NCI-H146 treated with DMSO at 0.1 percent for 48 hours (cell line): ENCODE results near the gene ATP2B3.

Experiments used
- DNase-seq: peaks from one replicate; lab custom pipeline; 2025; ENCODE audit not compliant: unreplicated experiment; lab: John Stamatoyannopoulos, UW

Gene ATP2B3

GRCh38 chrX:153530411-153531129 lies 13.1 kb downstream of the ATP2B3 start:
- DNase-seq: no peak

GRCh38 chrX:153533091-153533490 lies 15.6 kb downstream of the ATP2B3 start:
- DNase-seq: no peak

DNA sequence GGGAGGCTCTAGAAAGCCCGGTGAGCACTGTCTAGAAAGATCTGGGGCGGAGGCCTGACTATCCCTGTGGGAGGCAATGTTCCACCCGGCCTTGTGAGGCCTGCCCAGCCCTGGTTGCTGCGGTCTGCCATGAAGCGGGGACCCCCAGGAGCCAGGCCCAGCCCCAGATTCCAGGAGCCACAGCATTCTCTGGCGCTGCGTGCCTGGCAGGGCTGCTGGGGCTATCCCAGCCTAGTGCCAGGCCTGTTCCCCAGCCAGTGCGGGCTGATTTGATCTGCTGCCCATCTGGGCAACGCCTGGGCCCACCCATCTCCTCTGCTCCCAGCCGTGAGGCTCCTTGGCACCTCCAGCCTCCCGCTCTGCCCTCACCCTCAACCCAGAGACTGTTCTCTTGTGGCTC lies 19.6 kb downstream of the ATP2B3 start:
- DNase-seq: no peak

DNA sequence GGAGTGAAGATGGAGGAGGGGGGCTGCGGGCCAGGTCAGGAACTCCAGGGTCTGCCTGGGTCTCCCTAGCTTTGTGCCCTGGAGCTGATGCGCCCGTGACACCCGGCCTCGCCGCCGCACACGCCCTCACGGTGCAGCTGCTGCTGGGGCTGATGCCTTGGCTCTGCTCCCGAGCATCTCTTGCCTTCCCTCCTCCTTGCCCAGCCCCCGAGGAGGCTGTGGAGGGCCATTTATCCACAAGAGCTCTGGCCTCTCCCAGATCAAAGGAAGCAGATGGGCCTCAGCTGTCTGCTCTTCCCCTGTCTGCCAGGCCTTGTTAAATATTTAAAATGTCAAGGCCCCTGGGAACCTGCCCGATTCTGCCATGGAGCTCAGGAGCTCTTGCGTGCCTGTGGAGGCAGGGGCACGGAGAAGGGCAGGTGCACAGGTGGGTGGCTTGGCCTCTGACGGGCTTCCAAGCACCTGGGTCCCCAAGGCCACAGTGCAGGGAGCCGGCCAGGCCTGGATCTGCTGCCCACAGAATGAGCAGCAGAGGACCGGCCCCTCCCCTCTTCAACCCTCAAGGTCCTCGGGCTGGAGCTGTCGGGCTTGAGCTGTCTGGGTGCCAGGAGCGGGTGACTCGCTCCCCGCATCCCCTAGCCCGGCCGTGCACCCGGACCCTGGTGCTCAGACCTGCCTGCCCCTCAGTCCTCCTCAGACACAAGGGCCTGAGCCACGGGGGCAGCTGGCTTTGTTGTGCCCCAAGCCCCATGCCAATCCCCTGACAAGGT lies 20.3 kb downstream of the ATP2B3 start:
- no peak for DNase-seq

DNA sequence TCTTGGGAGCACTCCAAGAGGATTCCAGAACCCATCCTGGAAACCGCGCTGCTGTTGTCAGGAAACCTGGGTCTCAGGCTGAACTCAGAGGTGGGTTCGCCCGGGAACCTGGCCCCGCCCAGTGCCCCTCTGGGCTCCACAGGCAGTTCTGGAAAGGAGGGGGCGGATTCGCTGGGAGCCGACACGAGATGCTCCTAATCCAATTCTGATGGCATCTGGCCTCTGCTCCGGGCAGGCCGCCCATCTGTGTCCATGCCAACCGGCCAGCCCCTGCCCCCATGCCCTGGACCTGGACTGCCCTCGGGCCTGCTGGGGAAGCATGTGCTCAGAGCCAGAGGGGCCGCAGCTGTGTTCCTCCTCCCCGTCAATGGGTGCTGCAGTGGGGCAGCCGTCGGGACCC lies 21.0 kb downstream of the ATP2B3 start:
- DNase-seq: no peak

- peak; percentile 0 for DNase-seq
Measured at GRCh38 chrX:153539171-153539978, 21.9 kb downstream of the ATP2B3 start.

DNA sequence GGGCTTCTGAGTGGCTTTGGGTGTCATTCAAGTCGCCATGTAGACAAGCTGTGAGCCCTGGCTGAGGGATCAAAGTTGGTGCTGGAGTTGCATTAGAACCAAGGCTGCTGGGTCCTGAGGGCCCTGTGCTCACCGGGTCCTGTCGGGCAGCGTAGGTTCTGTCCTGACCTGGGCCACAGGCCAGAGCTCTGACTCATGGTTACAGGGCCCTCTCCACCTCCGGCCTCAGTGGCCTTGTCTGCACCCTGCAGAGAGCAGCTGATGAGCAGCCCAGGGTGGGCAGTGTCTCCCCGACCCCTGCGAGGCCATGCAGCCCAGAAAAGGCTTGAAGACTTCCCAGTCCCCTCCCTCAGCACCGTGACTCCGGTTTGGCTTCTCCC lies 22.5 kb downstream of the ATP2B3 start:
- no peak for DNase-seq

DNA sequence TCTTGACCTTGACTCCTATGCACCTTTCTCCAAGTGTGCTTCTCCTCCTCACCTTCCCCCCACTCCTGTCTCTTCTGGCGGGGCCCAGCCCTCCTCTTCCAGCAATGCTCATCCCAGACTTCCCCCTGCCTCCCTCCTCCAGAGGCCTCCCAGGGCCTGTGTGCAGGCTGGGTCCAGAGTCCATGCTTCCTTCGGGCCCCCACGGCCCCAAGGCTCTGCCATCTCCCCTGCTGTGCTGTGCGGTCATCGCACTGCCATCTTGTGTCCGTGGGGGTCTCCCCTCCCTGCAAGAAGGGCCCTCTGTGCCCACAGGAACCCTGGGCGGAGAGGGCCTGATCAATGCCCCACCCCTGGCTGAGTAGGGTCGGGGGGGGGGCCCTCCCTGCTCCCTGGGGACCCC lies 27.3 kb downstream of the ATP2B3 start:
- no peak for DNase-seq

- DNase-seq: no peak
Measured at GRCh38 chrX:153546386-153546785, 28.9 kb downstream of the ATP2B3 start.

- DNase-seq: no peak
Measured at GRCh38 chrX:153547195-153547594, 29.8 kb downstream of the ATP2B3 start.

DNA sequence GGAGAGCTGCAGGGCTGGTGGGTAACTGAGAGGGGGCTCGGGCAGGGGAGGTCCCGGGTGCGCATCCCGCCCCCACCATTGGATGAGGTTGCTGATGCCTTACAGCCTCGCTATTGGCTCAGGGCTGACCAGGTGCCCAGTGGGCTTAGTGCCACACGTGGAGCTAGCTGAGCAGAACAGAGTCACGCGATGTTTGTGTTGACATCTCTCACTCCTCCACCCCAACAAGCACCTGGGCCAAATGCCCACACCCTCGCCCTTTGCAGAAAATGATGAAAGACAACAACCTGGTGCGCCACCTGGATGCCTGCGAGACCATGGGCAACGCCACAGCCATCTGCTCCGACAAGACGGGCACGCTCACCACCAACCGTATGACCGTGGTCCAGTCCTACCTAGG lies 31.8 kb downstream of the ATP2B3 start:
- DNase-seq: no peak

- DNase-seq: no peak
Measured at GRCh38 chrX:153549807-153550206, 32.4 kb downstream of the ATP2B3 start.

GRCh38 chrX:153551135-153551534 lies 33.7 kb downstream of the ATP2B3 start:
- no peak for DNase-seq

- DNase-seq: no peak
Measured at GRCh38 chrX:153554519-153555167, 37.2 kb downstream of the ATP2B3 start.

- DNase-seq: no peak
Measured at GRCh38 chrX:153556767-153557166, 39.3 kb downstream of the ATP2B3 start.

DNA sequence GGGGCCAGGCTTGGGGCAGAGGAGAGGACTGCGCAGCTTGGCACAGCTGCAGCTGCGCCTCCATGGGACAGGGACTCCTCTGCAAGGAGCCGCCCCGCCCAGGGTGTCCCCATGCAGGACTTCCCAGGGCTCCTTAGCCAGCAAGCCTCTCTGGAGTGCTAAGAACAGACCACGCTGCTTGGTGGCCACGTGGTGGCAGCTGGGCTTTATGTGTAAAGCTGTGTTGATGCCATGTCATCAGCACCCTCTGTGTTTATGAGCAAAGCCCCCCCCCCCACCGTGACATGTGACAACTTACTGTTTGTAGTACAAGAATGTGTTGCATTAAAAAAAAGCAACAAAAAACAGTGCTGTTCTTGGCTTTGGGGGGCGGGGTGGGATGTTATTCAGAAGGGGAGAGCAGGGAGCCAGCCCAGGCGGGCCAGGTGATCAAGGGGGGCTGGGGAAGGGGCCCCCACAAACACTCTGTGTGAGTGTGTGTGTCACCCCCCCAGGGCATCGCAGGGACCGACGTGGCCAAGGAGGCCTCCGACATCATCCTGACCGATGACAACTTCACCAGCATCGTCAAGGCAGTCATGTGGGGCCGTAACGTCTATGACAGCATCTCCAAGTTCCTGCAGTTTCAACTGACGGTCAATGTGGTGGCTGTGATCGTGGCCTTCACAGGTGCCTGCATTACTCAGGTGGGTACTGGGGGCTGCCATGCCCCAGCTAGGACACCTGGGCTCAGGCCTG lies 40.3 kb downstream of the ATP2B3 start:
- no peak for DNase-seq

DNA sequence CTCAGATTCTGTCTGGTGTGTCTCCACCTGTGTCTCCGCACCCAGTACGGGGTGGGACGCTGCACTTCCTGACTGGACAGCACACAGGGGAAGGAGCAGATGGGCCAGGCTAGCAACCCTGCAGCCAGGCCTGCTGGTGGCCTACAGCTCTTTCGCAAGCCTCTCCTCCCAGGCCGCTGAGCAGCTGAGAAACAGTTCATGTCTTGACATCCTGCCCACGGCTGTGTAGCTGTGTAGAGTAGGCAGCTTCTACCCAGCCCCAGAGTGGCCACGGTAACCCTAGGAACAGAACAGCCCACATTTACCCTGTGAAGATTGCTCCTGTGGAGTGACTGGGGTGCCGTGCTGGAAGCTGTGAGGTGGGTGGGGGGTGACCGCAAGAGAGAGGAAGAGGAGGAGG lies 42.6 kb downstream of the ATP2B3 start:
- no peak for DNase-seq

DNA sequence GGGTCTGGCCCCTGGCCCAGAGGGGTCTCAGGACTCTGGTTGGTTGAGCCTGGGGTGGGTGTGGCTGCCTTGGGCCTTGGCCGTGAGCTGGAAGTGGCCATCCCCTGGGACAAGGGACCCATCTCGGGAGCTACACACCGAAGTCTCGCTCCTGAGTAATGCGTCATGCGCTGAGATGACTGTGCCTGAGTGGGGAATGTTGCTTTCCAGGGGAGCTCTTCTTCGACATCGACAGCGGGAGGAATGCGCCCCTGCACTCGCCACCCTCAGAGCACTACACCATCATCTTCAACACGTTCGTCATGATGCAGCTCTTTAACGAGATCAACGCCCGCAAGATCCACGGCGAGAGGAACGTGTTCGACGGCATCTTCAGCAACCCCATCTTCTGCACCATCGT lies 43.0 kb downstream of the ATP2B3 start:
- DNase-seq: no peak

DNA sequence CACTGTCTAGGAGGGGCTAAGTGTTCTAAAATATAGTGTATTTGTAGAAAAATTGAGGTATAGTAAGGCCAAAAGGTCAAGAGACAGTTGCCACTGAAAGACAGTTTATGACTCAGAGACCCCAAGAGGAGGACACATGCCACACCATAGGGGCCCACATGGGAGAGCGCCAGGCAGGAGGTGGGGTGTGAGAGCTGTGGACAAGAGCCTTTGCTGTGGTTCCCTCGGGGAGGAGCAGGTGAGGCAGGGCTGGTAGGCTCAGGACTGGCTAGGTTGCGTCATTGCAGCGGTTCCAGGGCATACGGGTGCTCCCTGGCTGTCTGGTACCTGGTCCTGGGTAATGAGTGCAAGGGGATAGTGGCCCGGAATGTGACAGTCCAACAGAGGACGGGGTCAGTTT lies 43.9 kb downstream of the ATP2B3 start:
- DNase-seq: no peak

GRCh38 chrX:153562546-153562945 lies 45.1 kb downstream of the ATP2B3 start:
- DNase-seq: no peak
